Measurements from ENCODE around the gene RXRG. TPM values are rescaled to one million over a fixed set of nuclear protein-coding genes. Genes with fewer than 3 reads are reported as not detected.

Gene RXRG
- total and polyA plus RNA-seq, 2 donors (not counting 1 experiment from before 2014, with no cell fraction given) = under 0.01 to 0.31 TPM

DNA sequence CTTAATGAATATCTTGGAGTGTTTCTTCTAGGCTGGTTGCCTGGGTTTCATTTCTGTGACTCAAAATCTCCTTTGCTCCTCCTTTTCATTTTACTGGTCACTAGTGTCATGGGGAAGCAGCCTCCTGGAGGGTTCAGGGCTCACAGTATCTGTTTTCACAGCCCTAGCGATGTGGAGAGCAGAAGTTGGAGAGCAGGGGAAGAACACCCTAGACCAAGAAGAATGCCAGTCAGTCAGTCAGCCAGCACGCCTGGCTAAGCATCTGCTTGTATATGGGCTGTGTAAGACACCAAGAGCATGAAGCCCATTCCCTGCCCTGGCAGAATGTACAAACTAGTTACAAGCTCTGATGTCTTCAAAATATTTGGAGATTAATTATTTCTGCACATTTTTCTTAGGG lies 7.9 kb downstream of the RXRG start:
- no peak for TF ChIP-seq EZH2 (IDR thresholded peaks at IDR 0.05; ENCODE audit: low read length, missing control alignments)
- no peak overlapping the region for H3K27ac ChIP-seq (ENCODE audit: insufficient read depth, low read length)
- H3K79me2 ChIP-seq (ENCODE audit: control insufficient read depth, insufficient read depth, low read length) = no peaks in the 10 kb centered on the region
- no peaks in the 10 kb centered on the region for H4K20me1 ChIP-seq (ENCODE audit: control insufficient read depth, extremely low read depth, insufficient read depth, low read length)
- H3K4me3 ChIP-seq (replicated peaks in 1 of 4; ENCODE audit: control extremely low read depth in 1 of 4, insufficient read depth in 1 of 4, low read depth in 3 of 4, low read length in 4 of 4) = no peak overlapping the region
- no peak overlapping the region for H2AFZ ChIP-seq (ENCODE audit: low read length)
- H3K9ac ChIP-seq (ENCODE audit: insufficient read depth, low read length) = no peak overlapping the region
- no peaks in the 10 kb centered on the region for H3K36me3 ChIP-seq (ENCODE audit: control insufficient read depth, insufficient read depth, low read length)
- no peak for DNase-seq (ENCODE audit: low read depth in 2 of 2)
- no peaks in the 10 kb centered on the region for H3K4me1 ChIP-seq (ENCODE audit: control insufficient read depth, extremely low read depth, insufficient read depth, low read length)
- H3K9me3 ChIP-seq (ENCODE audit: control insufficient read depth, insufficient read depth, low read depth, low read length) = no peaks in the 10 kb centered on the region
- no peaks in the 10 kb centered on the region for H3K27me3 ChIP-seq (ENCODE audit: control insufficient read depth, insufficient read depth, low read length)
- no peak overlapping the region for H3K4me2 ChIP-seq (ENCODE audit: extremely low read depth, insufficient read depth, low read length)

DNA sequence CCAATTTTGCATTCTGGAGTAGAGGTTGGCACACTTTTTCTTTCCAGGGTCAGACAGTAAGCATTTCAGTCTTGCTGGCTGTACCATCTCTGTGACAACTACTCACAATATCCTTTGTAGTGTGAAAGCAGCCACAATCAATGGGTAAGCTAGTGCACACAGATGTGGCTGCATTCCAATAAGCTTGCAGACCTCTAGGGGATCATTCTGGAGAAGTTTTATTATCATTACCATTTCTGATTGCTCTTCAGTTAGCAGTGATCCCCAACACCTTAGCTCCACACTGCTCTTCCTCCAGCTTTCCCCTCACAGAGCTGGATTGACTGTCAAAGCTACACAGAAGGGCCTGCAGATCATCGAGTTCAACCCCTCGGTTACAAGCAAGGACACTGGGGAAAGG lies 9.1 kb downstream of the RXRG start:
- Histone ChIP-seq H3K36me3 (ENCODE audit: control insufficient read depth, insufficient read depth, low read length) (no peaks in the 10 kb centered on the region), H4K20me1 (ENCODE audit: control insufficient read depth, extremely low read depth, insufficient read depth, low read length) (no peaks in the 10 kb centered on the region), H3K27ac (ENCODE audit: insufficient read depth, low read length) (no peak overlapping the region), H3K79me2 (ENCODE audit: control insufficient read depth, insufficient read depth, low read length) (no peaks in the 10 kb centered on the region), H2AFZ (ENCODE audit: low read length) (no peak overlapping the region), H3K4me3 (replicated peaks in 1 of 4; ENCODE audit: control extremely low read depth in 1 of 4, insufficient read depth in 1 of 4, low read depth in 3 of 4, low read length in 4 of 4) (no peak overlapping the region), H3K27me3 (ENCODE audit: control insufficient read depth, insufficient read depth, low read length) (no peaks in the 10 kb centered on the region), H3K4me2 (ENCODE audit: extremely low read depth, insufficient read depth, low read length) (no peak overlapping the region), H3K9ac (ENCODE audit: insufficient read depth, low read length) (no peak overlapping the region), H3K9me3 (ENCODE audit: control insufficient read depth, insufficient read depth, low read depth, low read length) (no peaks in the 10 kb centered on the region), H3K4me1 (ENCODE audit: control insufficient read depth, extremely low read depth, insufficient read depth, low read length) (no peaks in the 10 kb centered on the region)
- no peak for DNase-seq (ENCODE audit: low read depth in 2 of 2)
- no peak for TF ChIP-seq CTCF (conservative IDR thresholded peaks at IDR 0.05 in 1 of 2, IDR thresholded peaks at IDR 0.05 in 1 of 2; ENCODE audit: low read depth in 1 of 2, low read length in 2 of 2)
- no peak for TF ChIP-seq EZH2 (IDR thresholded peaks at IDR 0.05; ENCODE audit: low read length, missing control alignments)

GRCh38 chr1:165434281-165434680 lies 10.6 kb downstream of the RXRG start:
- H3K9me3 ChIP-seq (ENCODE audit: control insufficient read depth, insufficient read depth, low read depth, low read length) = no peaks in the 10 kb centered on the region
- no peaks in the 10 kb centered on the region for H3K79me2 ChIP-seq (ENCODE audit: control insufficient read depth, insufficient read depth, low read length)
- no peak for DNase-seq (ENCODE audit: low read depth in 2 of 2)
- no peak overlapping the region for H3K4me3 ChIP-seq (replicated peaks in 1 of 4; ENCODE audit: control extremely low read depth in 1 of 4, insufficient read depth in 1 of 4, low read depth in 3 of 4, low read length in 4 of 4)
- no peak overlapping the region for H3K27ac ChIP-seq (ENCODE audit: insufficient read depth, low read length)
- no peaks in the 10 kb centered on the region for H3K4me1 ChIP-seq (ENCODE audit: control insufficient read depth, extremely low read depth, insufficient read depth, low read length)
- no peak overlapping the region for H3K4me2 ChIP-seq (ENCODE audit: extremely low read depth, insufficient read depth, low read length)
- H3K9ac ChIP-seq (ENCODE audit: insufficient read depth, low read length) = no peak overlapping the region
- H3K27me3 ChIP-seq (ENCODE audit: control insufficient read depth, insufficient read depth, low read length) = no peaks in the 10 kb centered on the region
- H2AFZ ChIP-seq (ENCODE audit: low read length) = no peak overlapping the region
- no peaks in the 10 kb centered on the region for H3K36me3 ChIP-seq (ENCODE audit: control insufficient read depth, insufficient read depth, low read length)
- TF ChIP-seq EZH2 (IDR thresholded peaks at IDR 0.05; ENCODE audit: low read length, missing control alignments) = no peak
- TF ChIP-seq CTCF (conservative IDR thresholded peaks at IDR 0.05 in 1 of 2, IDR thresholded peaks at IDR 0.05 in 1 of 2; ENCODE audit: low read depth in 1 of 2, low read length in 2 of 2) = no peak
- H4K20me1 ChIP-seq (ENCODE audit: control insufficient read depth, extremely low read depth, insufficient read depth, low read length) = no peaks in the 10 kb centered on the region

Measured in fibroblast of lung (primary cell).